OCI-LY7 (cell line): ENCODE measurements around the gene ARF4.

ENCODE experiments used
- CTCF ChIP-seq: fragments of 200-600 bp; sonication (generic); conservative IDR thresholded peaks from 2 replicates; pipeline ENCODE4 v1.5.1; 2014; ENCODE audit warnings: mild to moderate bottlenecking, antibody characterized with exemption, low read length, moderate library complexity, mixed read lengths
- EZH2phosphoT487 ChIP-seq: fragments of 200-600 bp; sonication (generic); IDR thresholded peaks from 2 replicates; pipeline ENCODE4 v1.6.1; 2018; ENCODE audit warnings: low read depth, borderline replicate concordance, mild to moderate bottlenecking, mixed run types, antibody characterized with exemption, low read length, moderate library complexity, mixed read lengths

- TF ChIP-seq CTCF (peak; percentile 77), EZH2phosphoT487 (no peak)
Measured at GRCh38 chr3:57582474-57583168, 14.5 kb downstream of the ARF4 start.
